ENCODE data around the gene PALS1.

The PALS1 gene

GRCh38 chr14:67228325-67228984, 12.8 kb upstream of the PALS1 start:
- Histone ChIP-seq H3K9me3 (ENCODE audit: control insufficient read depth in 1 of 2, low read length in 2 of 2) (no peaks in the 10 kb centered on the region), H3K4me3 (ENCODE audit: low read depth in 1 of 2, low read length in 2 of 2) (no peak overlapping the region)

DNA sequence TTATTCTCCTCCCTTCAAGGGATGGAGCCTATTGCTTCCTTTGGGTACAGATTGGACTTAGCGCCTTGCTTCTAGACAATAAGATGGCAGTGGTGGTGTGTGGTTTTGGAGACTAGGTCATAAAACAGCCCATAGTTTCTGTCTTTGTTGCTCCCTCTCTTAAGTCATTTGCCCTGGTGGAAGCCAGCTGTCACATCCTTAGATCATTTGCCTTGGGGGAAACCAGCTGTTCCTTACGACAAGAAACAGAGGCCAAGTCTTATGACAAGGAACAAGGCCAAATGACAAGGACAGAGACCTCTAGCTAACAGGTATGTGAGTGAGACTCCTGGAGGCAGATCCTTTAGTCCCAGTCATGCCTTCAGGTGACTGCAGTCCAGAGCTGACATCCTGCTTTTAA, 9.2 kb upstream of the PALS1 start:
- no peaks in the 10 kb centered on the region for H3K27me3 ChIP-seq (ENCODE audit: control insufficient read depth in 1 of 2, insufficient read depth in 2 of 2, low read length in 2 of 2)
- no peaks in the 10 kb centered on the region for H3K36me3 ChIP-seq (ENCODE audit: control insufficient read depth in 1 of 2, insufficient read depth in 2 of 2, low read length in 2 of 2)
- H3K27ac ChIP-seq (ENCODE audit: low read depth, low read length) = no peak overlapping the region
- no peaks in the 10 kb centered on the region for H3K9me3 ChIP-seq (ENCODE audit: control insufficient read depth in 1 of 2, low read length in 2 of 2)
- no peaks in the 10 kb centered on the region for H3K4me1 ChIP-seq (ENCODE audit: control insufficient read depth in 1 of 2, insufficient read depth in 2 of 2, low read length in 2 of 2)
- no peak overlapping the region for H3K9ac ChIP-seq (ENCODE audit: low read depth in 1 of 2, low read length in 2 of 2)
- no peak overlapping the region for H3K4me3 ChIP-seq (ENCODE audit: low read depth in 1 of 2, low read length in 2 of 2)

More at GRCh38 chr14:67228325-67228984, 12.8 kb upstream of the PALS1 start:
- H3K27me3 ChIP-seq (ENCODE audit: control insufficient read depth in 1 of 2, insufficient read depth in 2 of 2, low read length in 2 of 2) = no peaks in the 10 kb centered on the region
- H3K27ac ChIP-seq (ENCODE audit: low read depth, low read length) = no peak overlapping the region
- H3K36me3 ChIP-seq (ENCODE audit: control insufficient read depth in 1 of 2, insufficient read depth in 2 of 2, low read length in 2 of 2) = no peaks in the 10 kb centered on the region
- H3K9ac ChIP-seq (ENCODE audit: low read depth in 1 of 2, low read length in 2 of 2) = no peak overlapping the region
- no peaks in the 10 kb centered on the region for H3K4me1 ChIP-seq (ENCODE audit: control insufficient read depth in 1 of 2, insufficient read depth in 2 of 2, low read length in 2 of 2)

DNA sequence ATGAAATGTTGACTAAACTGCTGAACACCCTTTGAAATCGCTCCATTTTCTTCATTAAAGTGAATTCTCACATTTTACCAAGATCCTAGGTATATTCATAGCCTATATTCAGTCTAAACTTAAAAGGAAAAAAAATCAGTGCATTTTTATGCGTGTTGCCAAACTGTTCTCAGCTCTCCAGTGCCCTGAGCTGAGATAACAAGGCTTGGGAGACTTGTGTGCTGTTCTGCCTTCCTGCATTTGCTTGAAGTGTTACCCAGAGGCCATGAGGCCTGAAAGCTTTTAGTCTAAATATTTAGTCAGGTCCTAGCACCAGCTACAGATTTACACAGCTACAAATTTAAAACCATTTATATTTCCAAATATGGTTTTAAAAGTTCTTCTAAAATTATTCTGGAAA, 8.6 kb upstream of the PALS1 start:
- no peaks in the 10 kb centered on the region for H3K27me3 ChIP-seq (ENCODE audit: control insufficient read depth in 1 of 2, insufficient read depth in 2 of 2, low read length in 2 of 2)
- no peaks in the 10 kb centered on the region for H3K9me3 ChIP-seq (ENCODE audit: control insufficient read depth in 1 of 2, low read length in 2 of 2)
- no peaks in the 10 kb centered on the region for H3K36me3 ChIP-seq (ENCODE audit: control insufficient read depth in 1 of 2, insufficient read depth in 2 of 2, low read length in 2 of 2)
- no peaks in the 10 kb centered on the region for H3K4me1 ChIP-seq (ENCODE audit: control insufficient read depth in 1 of 2, insufficient read depth in 2 of 2, low read length in 2 of 2)
- H3K9ac ChIP-seq (ENCODE audit: low read depth in 1 of 2, low read length in 2 of 2) = no peak overlapping the region
- no peak overlapping the region for H3K27ac ChIP-seq (ENCODE audit: low read depth, low read length)
- no peak overlapping the region for H3K4me3 ChIP-seq (ENCODE audit: low read depth in 1 of 2, low read length in 2 of 2)

GRCh38 chr14:67237591-67237990, 3.6 kb upstream of the PALS1 start:
- H3K9ac ChIP-seq (ENCODE audit: low read depth in 1 of 2, low read length in 2 of 2) = no peak overlapping the region
- H3K36me3 ChIP-seq (ENCODE audit: control insufficient read depth in 1 of 2, insufficient read depth in 2 of 2, low read length in 2 of 2) = no peaks in the 10 kb centered on the region
- no peak overlapping the region for H3K27ac ChIP-seq (ENCODE audit: low read depth, low read length)
- H3K4me1 ChIP-seq (ENCODE audit: control insufficient read depth in 1 of 2, insufficient read depth in 2 of 2, low read length in 2 of 2) = peaks cover 0 to 8% of the 10 kb centered on the region in 2 donors
- H3K9me3 ChIP-seq (ENCODE audit: control insufficient read depth in 1 of 2, low read length in 2 of 2) = no peaks in the 10 kb centered on the region
- no peak overlapping the region for H3K4me3 ChIP-seq (ENCODE audit: low read depth in 1 of 2, low read length in 2 of 2)
- H3K27me3 ChIP-seq (ENCODE audit: control insufficient read depth in 1 of 2, insufficient read depth in 2 of 2, low read length in 2 of 2) = no peaks in the 10 kb centered on the region

GRCh38 chr14:67239582-67239981, 1.7 kb upstream of the PALS1 start:
- Histone ChIP-seq H3K4me1 (ENCODE audit: control insufficient read depth in 1 of 2, insufficient read depth in 2 of 2, low read length in 2 of 2) (peaks cover 6 to 8% of the 10 kb centered on the region in 2 donors), H3K9me3 (ENCODE audit: control insufficient read depth in 1 of 2, low read length in 2 of 2) (no peaks in the 10 kb centered on the region), H3K4me3 (ENCODE audit: low read depth in 1 of 2, low read length in 2 of 2) (peak overlapping the region in 1 of 2 donors; percentile 71), H3K36me3 (ENCODE audit: control insufficient read depth in 1 of 2, insufficient read depth in 2 of 2, low read length in 2 of 2) (no peaks in the 10 kb centered on the region), H3K9ac (ENCODE audit: low read depth in 1 of 2, low read length in 2 of 2) (no peak overlapping the region), H3K27me3 (ENCODE audit: control insufficient read depth in 1 of 2, insufficient read depth in 2 of 2, low read length in 2 of 2) (no peaks in the 10 kb centered on the region), H3K27ac (ENCODE audit: low read depth, low read length) (no peak overlapping the region)

DNA sequence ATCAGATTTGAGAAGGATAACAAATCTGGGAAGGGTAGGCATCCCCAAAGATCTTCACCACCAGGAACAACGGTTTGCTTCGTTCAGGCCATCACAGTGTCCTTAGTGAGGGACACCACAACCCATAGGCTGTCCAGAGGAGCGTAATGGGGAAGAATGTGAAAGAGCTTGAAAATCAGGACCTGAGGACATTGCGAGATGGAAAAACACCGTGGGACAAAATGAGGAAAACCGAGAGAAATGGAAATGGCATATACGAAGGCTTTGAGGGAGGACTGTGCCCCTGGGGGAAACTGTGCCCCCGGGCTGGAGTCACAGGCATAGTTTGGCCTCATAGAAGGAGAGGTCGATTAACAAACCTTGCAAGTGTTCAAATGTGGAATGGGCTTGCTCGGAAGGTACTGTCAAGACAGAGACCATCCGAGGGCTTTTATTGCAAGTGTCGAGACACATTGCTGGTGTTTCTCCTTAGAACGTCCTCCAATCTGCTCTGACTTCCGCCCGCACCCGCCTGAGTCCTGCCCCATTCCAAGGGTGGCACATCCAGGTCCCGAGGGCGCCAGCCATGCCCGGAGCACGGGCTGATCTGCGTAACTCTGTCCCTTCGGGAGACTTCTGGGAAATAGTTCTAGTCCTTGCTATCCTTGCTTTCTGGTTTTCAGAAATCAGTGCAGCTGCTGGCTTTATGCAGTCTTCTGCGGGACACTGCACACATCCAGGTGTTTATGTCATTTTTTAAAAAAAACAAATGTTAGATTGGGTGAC, 885 bp upstream of the PALS1 start:
- Histone ChIP-seq H3K9ac (ENCODE audit: low read depth in 1 of 2, low read length in 2 of 2) (peak overlapping the region; percentile 67 to 93), H3K27me3 (ENCODE audit: control insufficient read depth in 1 of 2, insufficient read depth in 2 of 2, low read length in 2 of 2) (no peaks in the 10 kb centered on the region), H3K36me3 (ENCODE audit: control insufficient read depth in 1 of 2, insufficient read depth in 2 of 2, low read length in 2 of 2) (no peaks in the 10 kb centered on the region), H3K4me3 (ENCODE audit: low read depth in 1 of 2, low read length in 2 of 2) (peak overlapping the region; percentile 71 to 88), H3K9me3 (ENCODE audit: control insufficient read depth in 1 of 2, low read length in 2 of 2) (no peaks in the 10 kb centered on the region), H3K4me1 (ENCODE audit: control insufficient read depth in 1 of 2, insufficient read depth in 2 of 2, low read length in 2 of 2) (peaks cover 6 to 8% of the 10 kb centered on the region in 2 donors), H3K27ac (ENCODE audit: low read depth, low read length) (peak overlapping the region; percentile 74)

GRCh38 chr14:67240978-67241410, 241 bp upstream of the PALS1 start:
- peaks cover 6 to 8% of the 10 kb centered on the region in 2 donors for H3K4me1 ChIP-seq (ENCODE audit: control insufficient read depth in 1 of 2, insufficient read depth in 2 of 2, low read length in 2 of 2)
- peak overlapping the region; percentile 96 for H3K27ac ChIP-seq (ENCODE audit: low read depth, low read length)
- H3K9me3 ChIP-seq (ENCODE audit: control insufficient read depth in 1 of 2, low read length in 2 of 2) = no peaks in the 10 kb centered on the region
- H3K4me3 ChIP-seq (ENCODE audit: low read depth in 1 of 2, low read length in 2 of 2) = peak overlapping the region; percentile 79 to 88
- peak overlapping the region; percentile 67 to 93 for H3K9ac ChIP-seq (ENCODE audit: low read depth in 1 of 2, low read length in 2 of 2)
- H3K27me3 ChIP-seq (ENCODE audit: control insufficient read depth in 1 of 2, insufficient read depth in 2 of 2, low read length in 2 of 2) = no peaks in the 10 kb centered on the region
- no peaks in the 10 kb centered on the region for H3K36me3 ChIP-seq (ENCODE audit: control insufficient read depth in 1 of 2, insufficient read depth in 2 of 2, low read length in 2 of 2)

DNA sequence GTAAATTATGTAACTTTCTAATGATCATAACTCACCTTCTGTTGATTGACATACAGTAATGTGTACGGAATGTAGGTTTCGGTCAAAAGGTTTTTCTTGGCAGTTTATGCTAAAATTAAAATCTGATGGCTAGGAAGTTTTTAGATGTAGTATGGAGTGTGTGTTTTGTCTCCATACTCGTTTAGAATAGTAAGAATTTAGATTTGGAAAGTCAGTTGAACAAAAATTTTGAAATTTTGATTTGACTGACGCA, 859 bp downstream of the PALS1 start:
- H3K4me1 ChIP-seq (ENCODE audit: control insufficient read depth in 1 of 2, insufficient read depth in 2 of 2, low read length in 2 of 2) = peaks cover 6 to 8% of the 10 kb centered on the region in 2 donors
- H3K27me3 ChIP-seq (ENCODE audit: control insufficient read depth in 1 of 2, insufficient read depth in 2 of 2, low read length in 2 of 2) = no peaks in the 10 kb centered on the region
- no peaks in the 10 kb centered on the region for H3K9me3 ChIP-seq (ENCODE audit: control insufficient read depth in 1 of 2, low read length in 2 of 2)
- peak overlapping the region; percentile 67 to 93 for H3K9ac ChIP-seq (ENCODE audit: low read depth in 1 of 2, low read length in 2 of 2)
- H3K4me3 ChIP-seq (ENCODE audit: low read depth in 1 of 2, low read length in 2 of 2) = peak overlapping the region; percentile 79 to 88
- peak overlapping the region; percentile 96 for H3K27ac ChIP-seq (ENCODE audit: low read depth, low read length)
- H3K36me3 ChIP-seq (ENCODE audit: control insufficient read depth in 1 of 2, insufficient read depth in 2 of 2, low read length in 2 of 2) = no peaks in the 10 kb centered on the region

DNA sequence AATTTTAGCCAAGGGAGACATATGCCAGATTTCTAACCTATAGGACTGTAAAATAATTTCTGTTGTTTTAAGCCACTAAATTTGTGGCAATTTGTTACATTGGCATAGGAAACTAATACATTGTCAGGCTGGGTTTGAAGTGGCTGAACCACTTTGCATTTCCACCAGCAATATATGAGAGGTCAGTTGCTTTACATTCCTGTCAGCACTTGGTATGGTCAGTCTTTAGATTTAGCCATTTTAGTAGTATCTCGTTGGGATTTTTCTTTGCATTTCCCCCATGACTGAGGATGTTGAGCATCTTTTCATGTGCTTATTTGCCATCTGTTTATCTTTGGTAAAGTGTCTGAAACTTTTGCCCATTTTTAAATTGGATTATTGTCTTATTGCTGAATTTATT, 3.9 kb downstream of the PALS1 start:
- Histone ChIP-seq H3K9ac (ENCODE audit: low read depth in 1 of 2, low read length in 2 of 2) (no peak overlapping the region), H3K4me3 (ENCODE audit: low read depth in 1 of 2, low read length in 2 of 2) (no peak overlapping the region), H3K27ac (ENCODE audit: low read depth, low read length) (no peak overlapping the region), H3K4me1 (ENCODE audit: control insufficient read depth in 1 of 2, insufficient read depth in 2 of 2, low read length in 2 of 2) (peaks cover 8 to 18% of the 10 kb centered on the region in 2 donors), H3K36me3 (ENCODE audit: control insufficient read depth in 1 of 2, insufficient read depth in 2 of 2, low read length in 2 of 2) (no peaks in the 10 kb centered on the region), H3K27me3 (ENCODE audit: control insufficient read depth in 1 of 2, insufficient read depth in 2 of 2, low read length in 2 of 2) (no peaks in the 10 kb centered on the region), H3K9me3 (ENCODE audit: control insufficient read depth in 1 of 2, low read length in 2 of 2) (no peaks in the 10 kb centered on the region)

DNA sequence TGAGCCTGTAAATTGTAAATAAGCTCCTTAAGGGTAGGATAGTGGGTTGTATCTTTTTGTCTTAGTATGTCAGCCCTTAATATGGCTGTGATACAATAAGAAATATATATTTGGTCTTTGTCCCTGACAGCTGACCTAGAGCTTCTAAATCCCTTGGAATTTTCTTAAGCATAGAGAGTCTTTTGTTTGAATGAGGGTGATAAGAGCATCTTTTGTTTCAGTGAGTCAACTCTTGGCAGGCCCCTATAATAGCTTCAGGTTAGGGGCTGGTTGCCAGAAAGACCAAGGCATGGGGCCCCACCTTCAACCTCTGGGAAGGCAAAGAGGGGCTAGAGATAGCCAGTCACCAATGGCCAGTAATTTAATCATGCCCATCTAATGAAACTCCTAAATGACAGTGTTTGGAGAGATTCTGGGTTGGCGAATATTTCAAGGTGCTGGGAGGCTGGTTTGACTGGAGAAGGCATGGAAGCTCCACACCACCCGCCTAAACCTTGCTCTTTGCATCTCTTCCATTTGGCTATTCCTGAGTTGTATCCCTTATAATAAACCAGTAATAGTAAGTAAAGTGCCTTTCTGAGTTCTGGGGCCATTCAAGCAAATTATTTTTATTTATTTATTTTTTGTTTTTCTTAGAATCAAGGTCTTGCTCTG, 10.5 kb downstream of the PALS1 start:
- Histone ChIP-seq H3K27me3 (ENCODE audit: control insufficient read depth in 1 of 2, insufficient read depth in 2 of 2, low read length in 2 of 2) (no peaks in the 10 kb centered on the region), H3K4me3 (ENCODE audit: low read depth in 1 of 2, low read length in 2 of 2) (no peak overlapping the region), H3K9ac (ENCODE audit: low read depth in 1 of 2, low read length in 2 of 2) (no peak overlapping the region), H3K36me3 (ENCODE audit: control insufficient read depth in 1 of 2, insufficient read depth in 2 of 2, low read length in 2 of 2) (no peaks in the 10 kb centered on the region), H3K9me3 (ENCODE audit: control insufficient read depth in 1 of 2, low read length in 2 of 2) (no peaks in the 10 kb centered on the region), H3K27ac (ENCODE audit: low read depth, low read length) (no peak overlapping the region), H3K4me1 (ENCODE audit: control insufficient read depth in 1 of 2, insufficient read depth in 2 of 2, low read length in 2 of 2) (peaks cover 19 to 32% of the 10 kb centered on the region in 2 donors)
